HG03571 (cell line): ENCODE measurements around the gene DES.
"Not testable (repeated sequence)": the region's sequence is repeated elsewhere in the genome, so short reads cannot be mapped to it uniquely, and the experiment has no call there.

Source experiments
- ATAC-seq: cut with Tn5 transposase; IDR thresholded peaks from one replicate; pipeline ENCODE4 v1.9.1; 2021; ENCODE audit not compliant: unreplicated experiment

DES gene

GRCh38 chr2:219399716-219400478 lies 18.3 kb upstream of the DES start:
- ATAC-seq, result no peak

- ATAC-seq, result no peak
These were observed 17.6 kb upstream of the DES start for GRCh38 chr2:219400562-219400961.

DNA sequence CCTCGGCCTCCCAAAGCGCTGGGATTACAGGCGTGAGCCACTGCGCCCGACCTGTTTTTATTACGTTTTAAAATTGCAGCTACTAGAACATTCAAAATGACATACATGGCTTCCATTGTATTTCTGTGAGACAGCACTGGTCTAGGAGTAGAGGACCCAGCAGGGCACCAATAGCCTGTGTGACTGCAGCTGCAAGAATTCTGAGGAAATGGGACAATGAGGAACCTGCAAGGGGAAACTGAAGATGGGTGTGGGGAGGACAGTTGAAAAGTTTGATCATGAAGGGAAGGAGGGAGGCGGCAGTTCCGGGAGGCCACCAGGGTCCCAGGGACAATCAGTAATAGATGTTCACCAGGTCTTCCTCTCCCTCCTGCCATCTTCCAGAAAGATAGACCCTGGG lies 16.6 kb upstream of the DES start:
- no peak for ATAC-seq

DNA sequence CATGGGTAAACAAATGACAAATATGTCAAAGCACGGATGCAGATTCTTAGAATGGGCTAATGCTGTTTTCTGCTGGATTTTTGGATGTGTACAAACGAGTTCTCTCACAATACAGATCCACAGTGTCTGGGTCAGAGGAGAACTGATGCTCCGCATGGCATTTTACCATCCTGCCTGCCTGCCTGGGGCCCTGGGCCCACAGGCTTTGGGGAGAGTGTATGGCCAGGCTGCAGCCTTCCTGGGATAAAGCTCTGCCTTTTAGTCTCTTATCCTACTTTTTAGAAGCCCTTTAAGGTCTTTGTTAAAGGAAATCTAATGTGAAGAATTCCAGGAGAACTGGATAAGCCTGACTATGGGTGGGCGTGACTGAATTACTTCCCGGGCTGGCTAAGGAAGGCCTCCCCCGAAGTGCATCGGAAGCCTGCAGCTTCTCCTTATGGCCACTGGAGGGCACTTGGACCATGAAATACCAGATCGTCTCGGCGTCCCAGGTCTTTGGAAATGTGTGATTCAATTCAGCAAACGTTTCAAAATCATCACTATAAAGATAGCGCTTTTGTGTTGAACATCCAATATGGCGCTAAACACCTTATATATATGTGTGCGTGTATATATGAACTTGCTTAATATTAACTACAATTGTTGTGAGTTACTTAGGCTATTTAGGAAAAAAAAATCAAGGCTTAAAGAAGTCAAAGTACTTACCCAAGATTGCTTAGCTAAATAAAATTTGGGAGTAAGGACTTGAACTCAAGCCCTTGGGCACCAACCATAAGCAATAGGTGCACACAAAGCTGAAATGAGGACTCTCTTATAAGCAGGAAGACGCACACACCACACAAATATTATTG lies 15.3 kb upstream of the DES start:
- peak; percentile 84 for ATAC-seq

DNA sequence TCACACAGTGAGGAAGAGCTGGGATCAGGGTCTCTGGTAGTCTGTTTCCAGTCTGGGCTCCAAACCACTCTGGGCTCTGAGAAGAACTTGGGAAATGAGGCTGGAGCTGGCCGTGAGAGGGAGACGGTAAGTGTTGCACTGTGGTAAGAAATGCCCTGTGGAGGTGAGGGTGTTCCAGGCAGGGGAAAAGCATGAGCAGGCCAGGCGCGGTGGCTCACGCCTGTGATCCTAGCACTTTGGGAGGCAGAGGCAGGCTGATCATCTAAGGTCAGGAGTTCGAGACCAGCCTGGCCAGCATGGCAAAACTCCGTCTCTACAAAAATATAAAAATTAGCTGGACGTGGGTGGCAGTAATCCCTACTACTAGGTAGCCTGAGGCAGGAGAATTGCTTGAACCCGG lies 14.3 kb upstream of the DES start:
- ATAC-seq, result no peak

DNA sequence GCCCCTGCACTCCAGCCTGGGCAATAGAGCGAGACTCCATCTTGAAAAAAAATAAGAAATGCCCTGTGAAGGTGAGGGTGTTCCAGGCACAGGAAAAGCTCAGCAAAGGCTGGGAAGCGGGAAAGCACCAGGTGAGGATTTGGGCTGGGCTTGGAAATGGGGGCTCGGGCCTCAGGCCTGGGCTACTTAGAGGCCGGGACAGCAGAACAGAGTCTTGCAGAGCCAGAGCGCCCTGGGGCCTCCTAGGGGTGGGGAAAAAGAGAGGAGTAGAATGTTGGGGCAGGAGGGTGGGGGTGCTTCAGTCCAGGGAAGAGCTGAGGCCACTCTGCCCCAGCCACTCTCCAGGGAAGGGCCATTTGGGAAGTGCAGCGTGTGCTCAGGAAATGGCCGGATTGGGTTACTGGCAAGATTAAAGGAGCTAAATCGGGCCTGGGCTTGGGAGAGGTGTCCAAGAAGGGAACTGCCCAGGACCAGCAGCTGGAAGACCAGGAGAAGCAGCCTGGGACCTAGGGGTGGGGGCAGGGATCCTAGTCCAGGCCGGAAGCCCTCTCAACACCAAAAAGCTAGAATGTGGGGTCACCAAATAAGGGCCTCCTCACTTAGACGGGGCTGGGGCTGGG lies 13.8 kb upstream of the DES start:
- no peak for ATAC-seq

- no peak for ATAC-seq
These were observed 13.2 kb upstream of the DES start for GRCh38 chr2:219404954-219405353.

GRCh38 chr2:219405451-219405850 lies 12.7 kb upstream of the DES start:
- ATAC-seq, result no peak

DNA sequence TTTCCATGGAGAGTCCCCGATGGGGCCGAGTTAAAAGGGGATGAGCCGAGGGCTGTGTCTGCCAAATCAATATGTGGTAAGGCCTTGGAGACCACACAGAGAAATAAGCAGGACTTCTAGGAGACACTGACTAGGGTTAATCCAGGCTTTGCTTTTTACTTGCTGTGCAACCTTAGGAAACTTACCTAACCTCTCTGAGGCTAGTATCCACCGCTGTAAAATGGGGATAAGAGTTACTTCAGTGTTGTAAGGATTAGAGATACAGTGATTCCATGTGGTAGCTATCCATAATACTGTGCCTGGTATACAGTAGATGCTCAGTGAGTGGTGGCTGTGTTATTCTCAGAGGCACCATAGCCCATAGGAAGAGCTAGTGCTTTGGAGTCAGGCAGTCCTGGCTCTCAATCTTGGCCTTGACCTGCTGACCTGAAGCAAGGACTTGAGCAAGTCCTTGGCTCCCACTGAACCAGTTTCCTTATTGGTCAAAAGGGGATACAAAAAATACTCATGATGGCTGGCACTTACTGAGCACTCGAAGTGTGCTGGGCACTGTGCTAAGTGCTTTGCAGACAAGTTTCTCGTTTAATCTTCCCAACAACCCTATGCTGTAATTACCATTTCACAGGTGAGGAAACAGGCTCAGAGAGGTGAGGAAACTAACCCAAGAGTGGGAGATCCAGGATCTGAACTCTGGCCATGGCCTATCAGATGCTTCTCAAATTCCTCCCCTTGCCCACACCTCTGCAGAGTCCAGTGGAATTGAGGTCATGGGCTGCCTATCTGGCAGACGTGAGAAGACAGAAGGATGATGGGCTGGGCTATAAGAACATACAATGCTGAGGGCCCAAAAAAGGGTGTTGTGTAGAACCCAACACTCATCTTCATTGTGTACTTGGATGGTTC lies 12.0 kb upstream of the DES start:
- no peak for ATAC-seq

DNA sequence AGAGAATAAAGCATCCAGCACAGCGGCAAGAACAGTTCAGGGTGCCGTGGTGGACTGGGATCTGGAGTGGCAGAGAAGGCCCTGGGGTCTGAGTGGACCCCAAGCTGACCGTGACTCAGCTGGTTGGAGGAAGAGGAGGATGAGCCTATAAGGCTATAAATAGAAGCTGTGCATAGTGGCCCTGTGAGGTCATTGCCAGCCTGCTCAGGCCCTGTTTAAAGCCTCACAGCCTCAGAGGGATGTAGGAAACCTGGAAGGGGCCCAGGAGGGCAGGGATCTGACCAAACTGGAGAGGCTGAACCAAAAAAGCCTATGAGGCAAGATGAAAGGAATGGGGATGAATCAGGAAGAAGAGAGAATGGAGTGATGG lies 11.3 kb upstream of the DES start:
- ATAC-seq, result no peak

GRCh38 chr2:219407343-219407742 lies 10.8 kb upstream of the DES start:
- not testable (repeated sequence) for ATAC-seq

DNA sequence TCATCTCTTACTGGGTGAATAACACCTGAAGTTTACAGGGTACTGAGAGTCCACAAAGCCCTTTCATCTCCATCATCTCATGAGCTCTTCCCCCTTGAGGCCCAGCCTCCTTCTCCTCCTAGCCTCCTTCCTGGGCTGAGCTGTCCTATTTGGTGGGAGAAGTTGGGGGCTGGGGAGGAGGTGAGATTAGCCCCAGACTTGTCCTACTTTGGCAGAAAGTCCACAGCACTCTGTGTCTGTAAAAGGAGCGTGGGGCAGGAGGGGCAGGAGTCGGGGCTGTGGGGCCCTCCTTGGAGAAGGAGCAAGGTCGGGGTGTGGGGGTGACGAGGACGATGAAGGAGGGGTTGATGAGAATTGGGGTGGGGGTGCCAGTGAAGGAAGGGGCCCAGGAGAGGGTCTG lies 10.0 kb upstream of the DES start:
- ATAC-seq, result no peak

DNA sequence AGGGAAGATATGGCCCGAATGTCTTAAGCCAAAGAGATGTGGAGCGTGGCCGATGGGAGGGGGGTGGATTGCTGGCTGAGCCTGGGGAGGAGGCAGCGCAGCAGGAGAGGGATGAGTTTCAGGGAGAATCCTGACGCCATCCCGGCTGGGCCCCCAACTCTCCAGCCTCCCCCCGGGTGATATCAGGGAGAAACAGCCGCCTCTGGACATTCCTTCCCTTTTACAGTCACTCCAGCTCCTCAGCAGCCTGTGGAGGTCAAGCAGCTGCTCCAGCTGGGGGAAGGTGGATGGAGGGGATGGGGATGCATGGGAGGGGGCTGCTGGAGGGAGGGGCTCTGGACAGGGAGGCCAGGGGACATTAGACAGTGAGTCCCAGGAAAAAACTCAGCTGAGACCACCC lies 9.5 kb upstream of the DES start:
- ATAC-seq, result no peak

GRCh38 chr2:219409619-219410018 lies 8.6 kb upstream of the DES start:
- no peak for ATAC-seq

- no peak for ATAC-seq
These were observed 7.8 kb upstream of the DES start for GRCh38 chr2:219410390-219410789.

- ATAC-seq, result no peak
These were observed 3.3 kb upstream of the DES start for GRCh38 chr2:219414857-219415256.

DNA sequence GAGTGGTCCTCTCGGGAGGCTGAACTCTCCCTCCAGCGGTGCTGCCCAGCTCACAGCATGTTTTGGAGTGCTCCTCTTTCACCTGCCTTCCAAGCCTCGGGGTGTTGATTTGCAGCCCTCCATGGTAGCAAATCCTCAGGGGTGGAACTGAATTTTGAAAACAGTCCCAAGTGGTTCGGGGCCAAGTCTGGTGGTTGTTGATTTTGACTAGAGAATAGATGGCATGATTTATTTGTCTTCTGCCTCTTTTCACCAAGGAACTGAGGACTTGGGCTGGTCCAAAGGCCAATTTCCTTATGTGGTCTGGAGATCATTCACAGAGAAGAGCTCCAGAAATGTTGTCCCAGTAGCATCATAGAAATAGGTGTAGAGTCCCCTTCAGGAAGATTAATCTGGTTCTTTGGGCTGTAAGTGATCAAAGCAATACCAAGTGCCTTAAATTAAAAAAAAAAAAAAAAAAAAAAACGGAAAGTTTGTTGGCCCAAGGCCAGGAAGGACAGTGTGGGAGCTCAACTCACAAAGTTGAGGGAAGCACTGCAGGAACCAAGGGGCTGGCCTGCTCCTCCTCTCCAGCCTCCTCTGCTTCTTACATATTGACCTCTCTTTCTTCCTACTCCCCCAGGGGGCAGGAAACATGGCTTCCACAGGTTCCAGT lies 2.5 kb upstream of the DES start:
- no peak for ATAC-seq

DNA sequence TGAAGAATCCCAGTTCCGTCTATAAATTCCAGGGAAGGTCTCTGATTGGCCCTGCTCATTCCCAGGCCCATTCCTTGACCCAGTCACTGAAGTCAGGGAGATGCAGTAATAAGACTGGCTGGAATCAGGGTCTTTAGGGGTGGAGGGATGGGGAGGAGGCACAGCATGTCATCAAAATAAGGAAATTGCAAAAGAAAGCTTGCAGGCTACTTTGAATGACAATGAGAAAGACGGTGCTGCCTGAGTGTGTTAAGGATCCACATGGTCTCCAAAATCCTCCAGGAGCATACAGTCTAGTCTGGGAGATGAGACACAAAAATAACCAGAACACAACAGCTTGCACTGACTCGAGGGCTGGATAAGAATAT lies 2.0 kb upstream of the DES start:
- ATAC-seq, result no peak

GRCh38 chr2:219416938-219417337 lies 1.2 kb upstream of the DES start:
- no peak for ATAC-seq

DNA sequence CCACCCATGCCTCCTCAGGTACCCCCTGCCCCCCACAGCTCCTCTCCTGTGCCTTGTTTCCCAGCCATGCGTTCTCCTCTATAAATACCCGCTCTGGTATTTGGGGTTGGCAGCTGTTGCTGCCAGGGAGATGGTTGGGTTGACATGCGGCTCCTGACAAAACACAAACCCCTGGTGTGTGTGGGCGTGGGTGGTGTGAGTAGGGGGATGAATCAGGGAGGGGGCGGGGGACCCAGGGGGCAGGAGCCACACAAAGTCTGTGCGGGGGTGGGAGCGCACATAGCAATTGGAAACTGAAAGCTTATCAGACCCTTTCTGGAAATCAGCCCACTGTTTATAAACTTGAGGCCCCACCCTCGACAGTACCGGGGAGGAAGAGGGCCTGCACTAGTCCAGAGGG lies 803 bp upstream of the DES start:
- ATAC-seq, result no peak

DNA sequence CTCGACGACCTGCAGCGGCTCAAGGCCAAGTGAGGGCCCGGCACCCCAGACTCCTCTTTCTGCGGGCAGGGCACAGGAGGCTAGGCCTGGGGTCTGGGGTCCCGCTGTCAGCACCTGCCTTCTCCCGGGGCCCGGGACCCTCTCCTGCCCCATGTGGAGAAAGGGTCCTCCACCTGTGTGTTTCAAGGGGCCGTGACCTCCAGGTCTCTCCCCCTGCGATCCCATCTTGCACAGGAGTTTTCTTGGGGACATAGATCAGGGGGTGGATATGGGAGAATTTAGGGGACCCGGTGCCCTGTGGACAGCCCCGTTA lies 791 bp downstream of the DES start:
- ATAC-seq, result no peak
